Measurements from ENCODE around the gene COQ9. TPM values are rescaled to one million over a fixed set of nuclear protein-coding genes. Genes with fewer than 3 reads are reported as not detected.

The COQ9 gene
- total RNA-seq, 1 experiment from 2014 or later: 32.9 TPM

GRCh38 chr16:57432505-57432904, 14.8 kb upstream of the COQ9 start:
- no CpG with 5 or more reads among the region's 2 CpGs for WGBS (ENCODE audit: extremely low coverage, insufficient read length, low lambda C conversion rate)
- no peaks in the 10 kb centered on the region for H3K27me3 Mint-ChIP-seq (ENCODE audit: low read depth)
- Histone ChIP-seq H3K4me2 (ENCODE audit: insufficient read depth, insufficient read length, low read length) (no peak overlapping the region), H2BK15ac (ENCODE audit: low read depth, low read length) (no peak overlapping the region), H2AFZ (ENCODE audit: low read length) (no peak overlapping the region), H3K23me2 (ENCODE audit: insufficient read length, low read depth, low read length, poor library complexity, severe bottlenecking) (no peaks in the 10 kb centered on the region), H4K20me1 (ENCODE audit: control insufficient read depth, insufficient read depth, insufficient read length) (no peaks in the 10 kb centered on the region), H4K8ac (replicated peaks; ENCODE audit: insufficient read length, low read depth, low read length) (no peak overlapping the region), H3T11ph (ENCODE audit: low read length) (no peak overlapping the region), H3K14ac (ENCODE audit: insufficient read depth, low read length) (no peak overlapping the region), H2BK120ac (ENCODE audit: low read depth, low read length, poor library complexity, severe bottlenecking) (no peak overlapping the region), H3K18ac (ENCODE audit: insufficient read length, low read depth, low read length) (no peak overlapping the region), H3K56ac (ENCODE audit: insufficient read length, low read depth, low read length) (no peak overlapping the region), H3K23ac (ENCODE audit: insufficient read length, low read depth, low read length) (no peak overlapping the region), H4K91ac (ENCODE audit: insufficient read length, low read depth, low read length) (no peak overlapping the region), H3K9me3 (ENCODE audit: control insufficient read depth, low read depth, low read length) (no peaks in the 10 kb centered on the region), H2BK12ac (ENCODE audit: insufficient read length, low read depth, low read length) (no peak overlapping the region), H2BK20ac (ENCODE audit: low read depth, low read length, poor library complexity, severe bottlenecking) (no peak overlapping the region), H2BK5ac (ENCODE audit: insufficient read length, low read length) (no peak overlapping the region), H4K5ac (ENCODE audit: insufficient read length, low read depth, low read length) (no peak overlapping the region), H2AK5ac (ENCODE audit: insufficient read length, low read length) (no peak overlapping the region), H3K9ac (ENCODE audit: extremely low read depth, insufficient read length, low read length) (no peak overlapping the region), H3K4ac (ENCODE audit: low read depth, low read length) (no peak overlapping the region), H3K79me2 (ENCODE audit: insufficient read depth, low read length) (no peaks in the 10 kb centered on the region), H3K4me1 (ENCODE audit: insufficient read depth, low read length) (no peaks in the 10 kb centered on the region), H3K79me1 (ENCODE audit: insufficient read depth, low read depth, low read length, poor library complexity, severe bottlenecking) (no peaks in the 10 kb centered on the region), H3K27me3 (ENCODE audit: insufficient read depth, low read length) (no peaks in the 10 kb centered on the region; the same call in 1 of the 2 replicates), H3K27ac (ENCODE audit: insufficient read length, low read depth, low read length) (no peak overlapping the region)
- DNase-seq: no peak
- no peaks in the 10 kb centered on the region for H3K9me3 Mint-ChIP-seq
- H3K27ac Mint-ChIP-seq: no peak overlapping the region
- H3K36me3 Mint-ChIP-seq (ENCODE audit: insufficient read depth in 1 of 3, low read depth in 3 of 3): peaks cover 46 to 83% (median 79%) of the 10 kb centered on the region in 3 experiments
- no peak overlapping the region for H3K4me3 Mint-ChIP-seq
- no peak for TF ChIP-seq CTCF (conservative IDR thresholded peaks at IDR 0.05)
- H3K4me1 Mint-ChIP-seq: no peaks in the 10 kb centered on the region

All from H9 (cell line).